ENCODE results near the gene IRAK1.
A peak's percentile ranks its signal among the peaks of the same experiment; 100 is the strongest.

IRAK1 gene

GRCh38 chrX:154019633-154020528 lies at the start of gene IRAK1:
IRAK1 (minus strand) TSS chrX:154019902; CDS start chrX:154019812, 90 bp downstream.
- peak; percentile 62 for DNase-seq (ENCODE audit: low read depth)

GRCh38 chrX:154068560-154068959 lies 48.9 kb upstream of the IRAK1 start:
- no peak for DNase-seq (ENCODE audit: low read depth)

DNA sequence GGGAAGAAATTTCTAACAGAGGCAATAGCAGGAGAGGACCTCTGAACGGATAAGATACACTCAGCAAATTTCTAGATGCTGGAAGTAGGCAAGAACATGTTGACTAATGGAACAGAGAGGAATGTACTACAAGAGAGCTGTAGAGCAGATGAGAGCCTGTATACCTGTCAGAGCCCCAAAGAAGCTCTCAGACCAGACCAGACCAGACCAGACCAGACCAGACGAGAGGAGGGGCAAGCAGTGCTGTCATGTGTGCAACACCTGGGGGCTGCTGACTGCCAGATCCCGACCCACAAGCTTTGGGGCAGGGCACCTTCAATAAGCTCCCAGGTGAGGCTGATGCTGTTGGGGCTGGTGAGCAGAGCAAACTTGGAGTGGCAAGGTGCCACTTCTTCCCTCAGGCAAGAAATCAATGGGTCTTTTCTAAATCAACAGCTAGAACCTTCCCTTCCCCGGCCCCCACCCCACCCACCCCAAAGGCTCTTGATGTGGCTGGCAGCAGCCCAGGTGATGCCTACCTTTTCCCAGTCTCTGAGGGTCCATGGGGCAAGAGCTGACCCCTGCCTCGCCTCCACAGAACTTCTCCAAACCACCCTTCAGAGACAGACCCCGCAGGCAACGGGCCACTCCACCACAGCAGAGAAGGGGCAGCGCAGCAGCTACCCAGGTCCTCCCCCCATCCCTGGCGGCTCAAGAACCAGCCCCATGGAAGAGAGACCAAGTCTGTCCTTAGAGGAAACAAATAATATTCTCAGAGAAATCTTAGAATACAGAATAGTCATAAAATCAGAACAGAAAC lies 45.1 kb upstream of the IRAK1 start:
- no peak for DNase-seq (ENCODE audit: low read depth)

DNA sequence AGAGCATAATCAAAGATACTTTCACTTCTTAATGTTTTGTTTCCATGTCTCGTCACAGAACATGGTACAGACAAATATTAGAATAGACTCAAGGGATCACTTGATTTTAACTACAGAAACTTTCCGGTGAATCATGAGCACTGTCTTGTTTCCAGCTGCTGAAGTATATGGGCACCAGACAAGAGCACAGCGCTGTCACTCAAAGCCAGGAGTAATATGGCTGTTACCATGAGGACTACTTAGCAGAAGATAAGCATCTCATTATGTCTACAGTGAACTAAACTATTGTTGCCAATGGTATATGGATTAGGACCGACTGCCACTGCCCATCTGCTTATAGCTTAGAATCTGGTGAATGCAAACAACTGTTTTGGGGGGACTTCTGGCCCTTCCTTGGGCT lies 43.5 kb upstream of the IRAK1 start:
- no peak for DNase-seq (ENCODE audit: low read depth)

GRCh38 chrX:154061801-154062200 lies 42.1 kb upstream of the IRAK1 start:
- DNase-seq (ENCODE audit: low read depth) = no peak

DNA sequence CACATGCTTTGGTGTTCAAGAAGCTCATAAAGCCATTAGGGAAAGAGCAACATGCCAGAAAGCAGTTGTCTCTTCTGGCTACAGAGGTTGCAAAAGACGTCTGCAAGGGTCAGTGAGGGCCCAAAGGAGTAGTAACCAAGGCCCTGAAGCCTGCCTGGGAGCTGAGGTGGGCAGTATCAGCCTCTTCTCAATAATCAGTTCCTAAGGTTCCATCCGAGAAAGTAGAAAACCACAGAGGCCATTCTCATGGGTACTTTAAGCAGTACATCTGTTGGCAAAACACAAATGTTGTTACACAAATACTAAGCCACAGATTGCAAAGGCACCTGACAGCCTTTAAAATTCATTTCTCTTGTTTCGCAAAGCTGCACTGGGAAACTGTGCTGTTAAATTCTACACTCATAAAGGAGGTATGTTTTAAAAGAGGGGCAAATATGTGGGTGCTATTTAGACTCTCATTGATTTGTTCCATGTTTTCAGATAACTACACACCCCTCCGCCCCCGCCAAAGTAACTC lies 40.1 kb upstream of the IRAK1 start:
- no peak for DNase-seq (ENCODE audit: low read depth)

- no peak for DNase-seq (ENCODE audit: low read depth)
Observed at GRCh38 chrX:154059231-154059630, 39.5 kb upstream of the IRAK1 start.

DNA sequence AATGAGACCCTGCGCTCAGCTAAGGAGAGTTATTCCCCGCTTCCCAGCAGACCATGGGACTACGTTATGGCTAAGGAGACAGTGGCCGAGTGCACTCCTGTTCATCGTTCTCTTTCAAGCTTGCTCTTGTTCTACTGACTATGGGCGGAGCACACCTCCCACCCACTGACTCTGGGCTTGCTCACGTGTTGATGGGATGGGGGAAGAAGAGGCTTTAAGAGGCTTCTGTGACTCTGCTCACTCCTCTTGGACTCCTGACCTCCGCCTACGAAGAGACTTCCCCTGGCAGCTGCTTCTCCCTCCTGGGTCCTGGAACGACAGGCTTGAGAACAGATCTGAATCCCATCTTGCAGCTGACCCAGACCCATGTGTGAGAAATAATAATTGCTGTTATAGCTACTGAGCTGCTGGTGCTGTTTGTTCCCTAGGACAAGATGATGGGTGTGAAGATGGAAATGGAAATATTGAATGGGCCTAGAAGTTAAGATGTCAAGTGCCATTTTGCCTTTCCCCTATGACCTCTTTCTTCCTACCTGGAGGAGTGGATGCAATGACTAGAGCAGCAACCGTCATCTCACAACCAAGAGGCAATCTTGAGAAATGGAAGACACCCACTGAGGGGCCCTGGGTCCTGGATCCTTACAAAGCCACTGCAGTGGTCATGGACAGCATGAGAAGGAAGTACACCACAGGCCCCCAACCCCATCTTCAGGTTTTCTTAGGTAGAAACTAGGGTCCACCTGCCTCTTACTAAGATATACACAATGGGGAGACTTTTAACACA lies 38.7 kb upstream of the IRAK1 start:
- DNase-seq (ENCODE audit: low read depth) = no peak

GRCh38 chrX:154057791-154058190 lies 38.1 kb upstream of the IRAK1 start:
- no peak for DNase-seq (ENCODE audit: low read depth)

- DNase-seq (ENCODE audit: low read depth) = no peak
Observed at GRCh38 chrX:154056770-154057241, 37.1 kb upstream of the IRAK1 start.

GRCh38 chrX:154051201-154051810 lies 31.6 kb upstream of the IRAK1 start:
- DNase-seq (ENCODE audit: low read depth) = peak; percentile 34

DNA sequence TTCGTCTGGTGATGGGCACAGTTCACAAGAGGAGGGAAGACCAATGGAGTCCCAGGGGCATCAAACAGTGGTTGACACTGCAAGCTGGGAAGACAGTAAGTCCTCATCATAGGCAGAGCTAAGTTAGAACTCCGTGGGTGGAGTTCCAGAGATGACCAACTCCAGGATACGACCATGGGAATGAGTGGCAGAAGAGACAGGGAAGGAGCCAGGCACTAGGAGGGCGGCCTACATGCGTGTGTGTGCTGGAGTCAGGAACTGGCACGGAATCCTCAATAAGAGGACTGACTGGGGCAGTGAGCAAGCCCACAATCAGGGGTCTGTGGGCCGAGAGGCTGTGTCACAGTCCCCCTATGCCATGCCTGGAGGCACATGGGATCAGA lies 30.4 kb upstream of the IRAK1 start:
- DNase-seq (ENCODE audit: low read depth) = no peak

DNA sequence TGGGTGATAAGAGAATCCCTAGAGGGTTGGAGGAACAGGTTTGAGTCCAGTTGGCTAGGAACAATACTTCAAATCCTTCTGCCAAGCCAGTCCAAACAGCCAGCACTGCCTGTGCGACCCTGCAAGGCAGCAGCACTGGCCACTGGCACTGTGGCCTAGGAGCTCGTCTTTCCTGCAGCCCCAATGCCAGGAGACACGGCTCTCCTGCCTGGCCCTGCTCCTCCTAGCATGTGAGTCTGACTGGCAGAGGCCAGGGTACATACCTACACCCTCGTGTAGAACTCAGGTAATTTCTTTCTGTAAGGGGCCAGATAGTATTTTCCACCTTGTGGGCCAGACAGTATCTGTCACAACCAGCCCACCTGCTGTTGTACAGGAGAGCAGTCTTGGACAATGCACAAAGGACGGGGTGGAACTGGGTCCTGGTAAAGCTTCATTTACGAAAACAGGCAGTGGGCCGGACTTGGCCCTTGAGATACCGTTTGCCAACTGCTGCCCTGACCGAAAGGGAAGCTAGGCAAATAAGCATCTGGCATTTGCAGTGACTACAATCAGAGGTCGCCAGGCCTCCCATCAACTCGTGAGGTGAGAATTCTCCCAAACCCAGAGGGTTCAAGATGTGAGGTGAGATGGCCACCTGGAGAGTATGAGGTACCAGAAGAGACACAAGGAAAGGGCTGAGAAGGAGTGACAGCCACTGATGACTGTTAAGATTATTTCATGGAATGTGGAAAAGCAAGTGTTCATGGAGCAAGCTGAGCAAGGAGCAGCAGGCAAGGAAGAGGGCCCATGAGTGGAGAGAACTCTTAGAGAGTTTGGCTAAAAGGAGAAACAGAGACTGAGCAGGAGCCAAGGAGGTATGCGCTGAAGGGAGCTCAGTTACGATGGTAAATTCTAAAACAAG lies 29.8 kb upstream of the IRAK1 start:
- no peak for DNase-seq (ENCODE audit: low read depth)

DNA sequence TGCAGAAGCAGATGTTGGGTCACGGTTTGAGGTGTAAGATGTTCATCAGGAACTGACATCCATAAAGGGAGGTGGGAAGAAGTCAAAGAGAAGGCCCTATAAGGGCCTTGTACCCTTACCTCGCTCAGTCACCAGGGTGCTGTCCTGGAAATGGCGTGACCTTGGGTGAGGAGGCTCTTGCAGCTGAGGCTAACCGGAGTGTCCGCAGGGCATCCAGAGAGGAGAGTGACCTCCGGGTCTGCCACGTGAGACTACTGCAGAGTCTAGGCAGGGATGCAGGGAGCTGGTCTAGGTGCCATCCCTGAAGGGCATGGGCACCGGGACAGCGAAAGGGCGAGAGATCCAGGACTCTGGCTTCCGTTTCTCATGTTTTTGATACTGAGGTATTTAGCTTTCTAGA lies 28.7 kb upstream of the IRAK1 start:
- DNase-seq (ENCODE audit: low read depth) = no peak

DNA sequence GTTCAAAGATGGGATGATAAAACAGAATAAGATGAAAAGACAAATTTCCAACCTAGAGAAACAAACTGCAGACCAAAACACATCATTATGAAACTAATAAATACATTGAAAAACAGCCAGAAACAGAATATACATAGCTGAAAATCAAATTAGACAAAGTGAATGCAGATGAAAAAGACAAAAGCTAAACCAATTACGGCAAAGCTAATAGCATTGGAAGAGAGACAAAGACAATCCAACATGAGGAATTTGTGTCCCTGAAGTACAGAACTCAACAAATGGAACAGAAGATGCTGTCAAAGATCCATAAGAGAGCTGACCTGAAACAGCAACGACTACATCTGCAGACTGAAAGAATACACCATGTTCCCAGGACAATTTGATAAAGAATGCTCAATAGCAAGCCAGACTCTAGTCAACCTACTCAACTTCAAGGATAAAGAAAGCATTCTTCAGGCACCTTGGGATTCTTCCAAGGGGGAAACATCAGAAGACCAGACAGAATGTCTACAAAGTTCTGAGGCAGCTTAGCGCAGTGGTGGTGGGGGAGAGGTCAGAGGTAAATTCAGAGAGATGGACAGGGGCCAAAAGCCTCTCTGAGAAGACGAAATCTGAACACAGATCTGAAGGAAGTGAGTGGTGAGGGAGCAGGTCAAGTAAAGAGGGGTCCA lies 27.4 kb upstream of the IRAK1 start:
- no peak for DNase-seq (ENCODE audit: low read depth)

GRCh38 chrX:154046031-154046781 lies 26.5 kb upstream of the IRAK1 start:
- DNase-seq (ENCODE audit: low read depth) = no peak

GRCh38 chrX:154044091-154044490 lies 24.4 kb upstream of the IRAK1 start:
- no peak for DNase-seq (ENCODE audit: low read depth)

DNA sequence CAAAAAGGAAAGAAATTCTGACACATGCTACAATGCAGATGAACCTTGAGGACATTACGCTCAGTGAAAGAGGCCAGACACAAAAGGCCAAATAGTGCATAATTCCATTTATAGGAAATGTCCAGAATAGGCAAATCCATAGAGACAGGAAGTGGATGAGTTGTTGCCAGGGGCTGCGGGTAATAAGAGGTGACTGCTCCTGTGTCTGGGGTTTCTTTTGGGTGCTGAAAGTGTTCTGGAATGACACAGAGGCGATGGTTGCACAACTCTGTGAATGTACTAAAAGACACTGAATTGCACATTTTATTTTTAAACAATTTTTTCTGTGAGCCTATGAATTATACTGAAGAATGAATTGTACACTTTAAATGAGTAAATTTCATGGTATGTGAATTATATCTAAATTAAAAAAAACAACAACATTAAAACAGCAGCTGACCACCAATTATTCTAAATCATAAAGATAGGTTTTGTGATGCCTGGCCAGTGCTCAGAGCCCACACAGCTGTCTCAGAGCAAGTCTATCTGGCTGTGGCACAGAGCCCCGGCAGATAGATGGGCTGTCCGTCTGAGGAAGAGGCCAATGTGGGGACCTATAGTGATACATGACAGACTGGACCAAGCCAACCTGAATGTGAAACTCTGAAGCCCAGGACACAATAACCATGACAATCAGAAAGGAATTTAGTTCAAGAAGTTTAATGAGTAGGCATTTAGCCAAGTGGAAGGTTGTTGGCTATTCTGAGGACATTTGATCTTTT lies 23.5 kb upstream of the IRAK1 start:
- no peak for DNase-seq (ENCODE audit: low read depth)
